HG02973 (cell line): ENCODE results near the gene SYNGR3.

Experiments
- ATAC-seq: cut with Tn5 transposase; IDR thresholded peaks from one replicate; pipeline ENCODE4 v1.9.1; 2021; ENCODE audit warnings: moderate library complexity; ENCODE audit not compliant: unreplicated experiment

SYNGR3 gene

GRCh38 chr16:1991948-1992703 lies 2.4 kb downstream of the SYNGR3 start:
- peak; percentile 39 for ATAC-seq

- ATAC-seq: no peak
Observed at GRCh38 chr16:1992704-1993317, 3.0 kb downstream of the SYNGR3 start.

- no peak for ATAC-seq
Observed at GRCh38 chr16:1993731-1994131, 4.0 kb downstream of the SYNGR3 start.

- no peak for ATAC-seq
Observed at GRCh38 chr16:1997494-1998359, 8.0 kb downstream of the SYNGR3 start.

- ATAC-seq: no peak
Observed at GRCh38 chr16:1998360-1998835, 8.6 kb downstream of the SYNGR3 start.

- no peak for ATAC-seq
Observed at GRCh38 chr16:1998852-1999801, 9.4 kb downstream of the SYNGR3 start.

GRCh38 chr16:1999866-2000514 lies 10.2 kb downstream of the SYNGR3 start:
- ATAC-seq: no peak

- ATAC-seq: no peak
Observed at GRCh38 chr16:2001035-2001434, 11.3 kb downstream of the SYNGR3 start.

- no peak for ATAC-seq
Observed at GRCh38 chr16:2001456-2002355, 11.9 kb downstream of the SYNGR3 start.

- ATAC-seq: no peak
Observed at GRCh38 chr16:2002406-2003230, 12.8 kb downstream of the SYNGR3 start.

GRCh38 chr16:2003231-2003826 lies 13.6 kb downstream of the SYNGR3 start:
- no peak for ATAC-seq

GRCh38 chr16:2003827-2004641 lies 14.3 kb downstream of the SYNGR3 start:
- peak; percentile 43 for ATAC-seq

- ATAC-seq: no peak
Observed at GRCh38 chr16:2004795-2005517, 15.2 kb downstream of the SYNGR3 start.

- ATAC-seq: no peak
Observed at GRCh38 chr16:2005646-2006045, 15.9 kb downstream of the SYNGR3 start.

GRCh38 chr16:2006317-2006716 lies 16.5 kb downstream of the SYNGR3 start:
- no peak for ATAC-seq
